ENCODE data around the gene SRP9. TPM values are rescaled to one million over a fixed set of nuclear protein-coding genes. Genes with fewer than 3 reads are reported as not detected.

The SRP9 gene
- total RNA-seq, 4 donors from 2014 or later = 139 to 234 (median 156) TPM

- no peak for TF ChIP-seq CTCF (IDR thresholded peaks at IDR 0.05; ENCODE audit: low read depth)
Measured at GRCh38 chr1:225757927-225758656, 19.5 kb upstream of the SRP9 start.

GRCh38 chr1:225760531-225760930 is 17.1 kb upstream of the SRP9 start:
- TF ChIP-seq CTCF (IDR thresholded peaks at IDR 0.05; ENCODE audit: low read depth) = no peak

GRCh38 chr1:225762002-225762441 is 15.6 kb upstream of the SRP9 start:
- no peak for TF ChIP-seq CTCF (IDR thresholded peaks at IDR 0.05; ENCODE audit: low read depth)

GRCh38 chr1:225762444-225762843 is 15.2 kb upstream of the SRP9 start:
- no peak for TF ChIP-seq CTCF (IDR thresholded peaks at IDR 0.05; ENCODE audit: low read depth)

- no peak for TF ChIP-seq CTCF (IDR thresholded peaks at IDR 0.05; ENCODE audit: low read depth)
Measured at GRCh38 chr1:225763716-225764548, 13.7 kb upstream of the SRP9 start.

- TF ChIP-seq CTCF (IDR thresholded peaks at IDR 0.05; ENCODE audit: low read depth) = no peak
Measured at GRCh38 chr1:225765982-225766674, 11.5 kb upstream of the SRP9 start.
